GM12878 (cell line): ENCODE results near the gene MCEE. TPM values are rescaled to one million over a fixed set of nuclear protein-coding genes. Genes with fewer than 3 reads are reported as not detected.
"Not testable (repeated sequence)": the region's sequence is repeated elsewhere in the genome, so short reads cannot be mapped to it uniquely, and the experiment has no call there.

Source experiments
- ATAC-seq: fragments of 200-7000 bp; cut with Tn5 transposase; 3 replicates; pipeline ENCODE4 v1.9.1; 2020; ENCODE audit warnings: mild to moderate bottlenecking, moderate library complexity
- BruUV-seq: library from RNA; stranded (reverse); fragments of 400-500 nt; replicated peaks from 2 replicates; lab custom pipeline; 2021; lab: Mats Ljungman, UMichigan
- CTCF ChIA-PET: fragments of 300-600 bp; sonication (Branson Sonifier 250); formaldehyde crosslinking; extraction: SDS; loops from one replicate; lab custom pipeline; 2021; ENCODE audit warnings: inconsistent platforms; lab: Yijun Ruan, JAX
- POLR2A ChIA-PET: fragments of 350-600 bp; formaldehyde crosslinking; extraction: SDS; loops from one replicate; lab custom pipeline; 2021; ENCODE audit warnings: inconsistent platforms; lab: Charles Lee
- RAD21 ChIA-PET: fragments of 300-600 bp; sonication (Branson Sonifier 250); formaldehyde crosslinking; loops from one replicate; lab custom pipeline; 2023; ENCODE audit warnings: antibody characterized with exemption; ENCODE audit not compliant: unreplicated experiment; lab: Charles Lee
- SMC1A ChIA-PET: fragments of 300-600 bp; sonication (Branson Sonifier 250); formaldehyde crosslinking; loops from one replicate; lab custom pipeline; 2023; ENCODE audit not compliant: unreplicated experiment, uncharacterized antibody; lab: Charles Lee
- DNase-seq: peaks from one replicate; pipeline ENCODE4 v3.0.0-alpha.2; 2011; ENCODE audit warnings: low read depth, low spot score
- FAIRE-seq: peaks from 3 replicates; lab custom pipeline; 2011; peaks lifted over from hg19 to GRCh38; lab: Jason Lieb, UNC
- H2AFZ ChIP-seq: 2 replicates; pipeline ENCODE4 v1.6.0; 2011; ENCODE audit warnings: low read depth, low read length, control low read depth; ENCODE audit not compliant: control insufficient read depth
- H3K27ac ChIP-seq: 2 replicates; pipeline ENCODE4 v1.5.1; 2011; ENCODE audit warnings: control low read depth; ENCODE audit not compliant: control insufficient read depth, insufficient read depth
- H3K27me3 ChIP-seq, 2 experiments: replicated peaks in 1 of 2; 2 replicates each; pipeline versions ENCODE4 v1.6.0 to v1.6.1; 2011; ENCODE audit warnings: low read length in 1 of 2; ENCODE audit not compliant: control insufficient read depth in 2 of 2, insufficient read depth in 2 of 2
- H3K36me3 ChIP-seq, 2 experiments: 2 replicates each; pipeline ENCODE4 v1.5.1; 2011; ENCODE audit warnings: low read length in 1 of 2; ENCODE audit not compliant: control insufficient read depth in 2 of 2, insufficient read depth in 2 of 2
- H3K4me1 ChIP-seq: 2 replicates; pipeline ENCODE4 v1.6.1; 2011; ENCODE audit warnings: mild to moderate bottlenecking, low read length, moderate library complexity, mixed read lengths; ENCODE audit not compliant: control insufficient read depth, insufficient read depth
- H3K4me2 ChIP-seq: 2 replicates; pipeline ENCODE4 v1.6.0; 2011; ENCODE audit warnings: control low read depth; ENCODE audit not compliant: control insufficient read depth, insufficient read depth
- H3K4me3 ChIP-seq: fragments of 200-600 bp; sonication (generic); 2 replicates; pipeline ENCODE4 v1.5.1; 2016
- H3K79me2 ChIP-seq: 2 replicates; pipeline ENCODE4 v1.6.0; 2011; ENCODE audit warnings: low read length; ENCODE audit not compliant: control insufficient read depth, insufficient read depth
- H3K9ac ChIP-seq: 2 replicates; pipeline ENCODE4 v1.8.0; 2011; ENCODE audit warnings: low read length, control low read depth, mixed read lengths; ENCODE audit not compliant: control insufficient read depth, insufficient read depth
- H3K9me3 ChIP-seq: replicated peaks from 3 replicates; pipeline ENCODE4 v1.5.1; 2011; ENCODE audit warnings: mild to moderate bottlenecking, low read length; ENCODE audit not compliant: control insufficient read depth, insufficient read depth
- H4K20me1 ChIP-seq: 2 replicates; pipeline ENCODE4 v1.6.0; 2011; ENCODE audit not compliant: control insufficient read depth, insufficient read depth
- WGBS: methylation state at CpG from one replicate; pipeline ENCODE4 v1.1.6; 2016; ENCODE audit warnings: low lambda C conversion rate; ENCODE audit not compliant: insufficient replicate concordance, insufficient coverage; ENCODE audit errors: missing lambda C conversion rate; 5-methylcytosine and 5-hydroxymethylcytosine counted together
- in situ Hi-C: fragments of 300-500 bp; cut with MboI; formaldehyde crosslinking; loops from 9 replicates; pipeline ENCODE4 v1.14.3; 2018; ENCODE audit warnings: mixed read lengths
- intact Hi-C: fragments of 100-400 bp; cut with micrococcal nuclease; formaldehyde crosslinking; loops from one replicate; pipeline ENCODE4 v1.14.2; 2022; ENCODE audit not compliant: unreplicated experiment
- polyA plus RNA-seq, 11 experiments: library from polyadenylated mRNA; depleted of rRNA in 4 of 11; unstranded in 6 of 11; stranded (reverse) in 5 of 11; fragments of >200 nt; fragmentation: Nextera tagmentation in 4 of 11; fragmentation: Illumina TruSeq in 1 of 11; extraction: Ambion mirVana in 4 of 11; extraction: Trizol in 1 of 11; gene quantifications; 1 replicate in 1 of 11; 2 replicates in 10 of 11; pipeline versions ENCODE4 v1.2.1 to v1.2.3, GENCODE V29; 2011 to 2016; ENCODE audit warnings: inconsistent platforms in 2 of 11, missing spikeins in 2 of 11, low read depth in 1 of 11
- total RNA-seq, 4 experiments: library from RNA; depleted of rRNA in 3 of 4; stranded (reverse); fragments of >200 nt in 3 of 4; fragmentation: Illumina TruSeq in 1 of 4; extraction: Trizol in 1 of 4; gene quantifications; 2 replicates each; pipeline versions ENCODE4 v1.2.1 to v1.2.3, GENCODE V29; 2013 to 2021

The MCEE gene
- total and polyA plus RNA-seq, 10 of the 15 experiments (the other 5 are each of a cell fraction or from before 2014, with no cell fraction given), result 17.3 to 63.4 (median 20.9) TPM

- in situ Hi-C loops, H3K4me1 ChIP-seq, FAIRE-seq, H3K79me2 ChIP-seq, H3K36me3 ChIP-seq, H3K27ac ChIP-seq, H4K20me1 ChIP-seq, BruUV-seq, H3K9ac ChIP-seq, H3K27me3 ChIP-seq, H2AFZ ChIP-seq, ATAC-seq, POLR2A ChIA-PET, DNase-seq, H3K4me3 ChIP-seq, RAD21 ChIA-PET, H3K9me3 ChIP-seq, H3K4me2 ChIP-seq, intact Hi-C loops: not testable (repeated sequence)
- ChIA-PET SMC1A (interaction anchor here (2.1 kb wide), 1 partner anchor 8 kb away, joined by 6 read pairs; no protein-coding TSS in a partner anchor), CTCF (interaction anchor here (1.8 kb wide), 1 partner anchor 9 kb away, joined by 5 read pairs; no protein-coding TSS in a partner anchor)
- WGBS, result 80% methylated on average over 33 of the region's 33 CpGs
Observed at GRCh38 chr2:71092491-71093260, 37.4 kb downstream of the MCEE start.

DNA sequence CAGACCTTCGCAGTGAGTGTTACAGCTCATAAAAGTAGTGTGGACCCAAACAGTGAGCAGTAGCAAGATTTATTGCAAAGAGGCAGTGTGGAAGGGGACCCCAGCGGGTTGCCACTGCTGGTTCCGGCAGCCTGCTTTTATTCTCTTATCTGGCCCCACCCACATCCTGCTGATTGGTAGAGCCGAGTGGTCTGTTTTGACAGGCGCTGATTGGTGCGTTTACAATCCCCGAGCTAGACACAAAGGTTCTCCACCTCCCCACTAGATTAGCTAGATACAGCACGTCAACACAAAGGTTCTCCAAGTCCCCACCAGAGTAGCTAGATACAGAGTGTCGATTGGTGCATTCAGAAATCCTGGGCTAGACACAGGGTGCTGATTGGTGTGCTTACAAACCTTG lies 38.2 kb downstream of the MCEE start:
- DNase-seq, intact Hi-C loops, H3K4me3 ChIP-seq, H3K27ac ChIP-seq, H2AFZ ChIP-seq, H3K4me2 ChIP-seq, ATAC-seq, H3K27me3 ChIP-seq, H3K9me3 ChIP-seq, H4K20me1 ChIP-seq, H3K79me2 ChIP-seq, H3K36me3 ChIP-seq, BruUV-seq, H3K4me1 ChIP-seq, FAIRE-seq, H3K9ac ChIP-seq, RAD21 ChIA-PET, in situ Hi-C loops, POLR2A ChIA-PET: not testable (repeated sequence)
- WGBS, result 77% methylated on average over 9 of the region's 9 CpGs
- ChIA-PET SMC1A (interaction anchor here (2.1 kb wide), 1 partner anchor 9 kb away, joined by 6 read pairs; no protein-coding TSS in a partner anchor), CTCF (interaction anchor here (1.4 to 1.8 kb wide), 2 partner anchors 9 kb away, joined by 5 to 14 read pairs; no protein-coding TSS in a partner anchor)

- H3K9ac ChIP-seq, H3K79me2 ChIP-seq, intact Hi-C loops, H3K4me1 ChIP-seq, H3K4me3 ChIP-seq, RAD21 ChIA-PET, H3K27ac ChIP-seq, ATAC-seq, FAIRE-seq, CTCF ChIA-PET, H3K9me3 ChIP-seq, BruUV-seq, H2AFZ ChIP-seq, H3K36me3 ChIP-seq, H3K27me3 ChIP-seq, DNase-seq, POLR2A ChIA-PET, H4K20me1 ChIP-seq, SMC1A ChIA-PET, H3K4me2 ChIP-seq, in situ Hi-C loops: not testable (repeated sequence)
- WGBS, result 28% methylated on average over 14 of the region's 14 CpGs
Observed at GRCh38 chr2:71089475-71089874, 40.6 kb downstream of the MCEE start.
